ENCODE results near the gene RHBDL3. TPM values are rescaled to one million over a fixed set of nuclear protein-coding genes. Genes with fewer than 3 reads are reported as not detected.

RHBDL3 gene
- total RNA-seq, 4 donors from 2014 or later: 0.52 to 2.2 (median 1.5) TPM

DNA sequence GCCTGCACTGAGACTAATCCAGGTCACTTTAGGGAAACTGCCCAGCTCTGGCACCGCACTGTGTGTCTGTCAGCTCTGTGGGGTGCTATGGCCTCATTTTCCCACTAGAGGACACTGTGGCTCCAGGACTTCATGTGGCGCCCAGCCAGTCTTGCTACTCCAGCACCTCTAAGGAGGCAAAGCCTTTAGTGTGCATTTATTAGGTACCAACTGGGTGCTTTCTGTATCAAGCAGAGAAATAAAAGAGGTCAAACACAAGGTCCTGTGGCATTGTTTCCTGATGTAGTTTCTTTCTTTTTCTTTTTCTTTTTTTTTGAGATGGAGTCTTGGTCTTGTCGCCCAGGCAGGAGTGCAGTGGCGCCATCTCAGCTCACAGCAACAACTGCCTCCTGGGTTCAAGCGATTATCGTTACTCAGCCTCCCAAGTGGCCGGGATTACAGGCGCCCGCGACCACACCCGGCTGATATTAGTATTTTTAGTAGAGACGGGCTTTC is 12.5 kb upstream of the RHBDL3 start:
- no peak for TF ChIP-seq EP300 (IDR thresholded peaks at IDR 0.05)
- TF ChIP-seq POLR2AphosphoS5 (IDR thresholded peaks at IDR 0.05): peak; percentile 28
- TF ChIP-seq, protein P1, sequence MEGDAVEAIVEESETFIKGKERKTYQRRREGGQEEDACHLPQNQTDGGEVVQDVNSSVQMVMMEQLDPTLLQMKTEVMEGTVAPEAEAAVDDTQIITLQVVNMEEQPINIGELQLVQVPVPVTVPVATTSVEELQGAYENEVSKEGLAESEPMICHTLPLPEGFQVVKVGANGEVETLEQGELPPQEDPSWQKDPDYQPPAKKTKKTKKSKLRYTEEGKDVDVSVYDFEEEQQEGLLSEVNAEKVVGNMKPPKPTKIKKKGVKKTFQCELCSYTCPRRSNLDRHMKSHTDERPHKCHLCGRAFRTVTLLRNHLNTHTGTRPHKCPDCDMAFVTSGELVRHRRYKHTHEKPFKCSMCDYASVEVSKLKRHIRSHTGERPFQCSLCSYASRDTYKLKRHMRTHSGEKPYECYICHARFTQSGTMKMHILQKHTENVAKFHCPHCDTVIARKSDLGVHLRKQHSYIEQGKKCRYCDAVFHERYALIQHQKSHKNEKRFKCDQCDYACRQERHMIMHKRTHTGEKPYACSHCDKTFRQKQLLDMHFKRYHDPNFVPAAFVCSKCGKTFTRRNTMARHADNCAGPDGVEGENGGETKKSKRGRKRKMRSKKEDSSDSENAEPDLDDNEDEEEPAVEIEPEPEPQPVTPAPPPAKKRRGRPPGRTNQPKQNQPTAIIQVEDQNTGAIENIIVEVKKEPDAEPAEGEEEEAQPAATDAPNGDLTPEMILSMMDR (IDR thresholded peaks at IDR 0.05): peak; percentile 91 to 95 (median 92)
- H3K27me3 ChIP-seq: no peaks in the 10 kb centered on the region
- ATAC-seq: peak; percentile 86
- WGBS, 2 donors (ENCODE audit: low coverage in 1 of 2): 66% methylated on average over 12 of the region's 12 CpGs; no CpG with 5 or more reads in 1 of the 2 donors
- H3K4me3 ChIP-seq: no peak overlapping the region
- peaks cover 0 to 8% (median 0%) of the 10 kb centered on the region in 3 donors for H3K4me1 ChIP-seq
- no peak overlapping the region for H3K27ac ChIP-seq
- no peaks in the 10 kb centered on the region for H3K36me3 ChIP-seq
- no peaks in the 10 kb centered on the region for H3K9me3 ChIP-seq

DNA sequence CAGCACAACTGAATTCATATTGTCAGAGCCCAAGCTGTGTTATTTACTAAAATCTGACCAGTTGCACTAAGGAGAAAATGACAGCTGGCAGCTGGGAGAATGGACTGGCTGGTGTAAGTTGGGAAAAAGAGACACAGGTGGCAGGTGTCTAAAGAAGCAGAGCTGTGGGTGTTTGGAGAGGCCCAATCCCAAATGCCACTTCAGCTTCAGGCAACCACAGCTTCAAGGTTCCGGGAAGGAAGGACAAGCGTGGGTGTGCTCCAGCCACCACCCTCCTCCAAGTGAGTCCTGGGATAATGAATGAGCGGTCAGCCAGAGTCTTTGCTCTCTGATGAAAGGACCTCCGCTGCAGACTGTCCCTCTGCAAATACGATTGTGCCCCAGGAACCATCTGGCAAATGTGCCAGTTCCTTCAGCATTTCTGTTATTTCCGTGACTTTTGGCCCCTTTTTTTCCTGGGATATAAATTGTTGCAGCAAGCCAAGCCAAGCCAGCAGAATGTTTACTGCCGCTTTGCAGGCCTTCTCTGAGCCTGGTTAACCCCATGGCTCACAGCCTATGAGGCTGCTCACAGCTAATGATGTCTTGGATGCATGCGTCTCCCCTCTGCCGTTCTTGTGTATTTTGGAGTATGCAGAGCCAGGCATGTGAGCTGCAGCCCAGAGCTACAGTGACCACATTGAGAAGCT is 9.5 kb upstream of the RHBDL3 start:
- WGBS, 2 donors (ENCODE audit: low coverage in 1 of 2): 47 to 58% methylated on average over 5 to 9 of the region's 9 CpGs
- H3K27me3 ChIP-seq: no peaks in the 10 kb centered on the region
- no peak overlapping the region for H3K4me3 ChIP-seq
- no peak for TF ChIP-seq POLR2A (IDR thresholded peaks at IDR 0.05)
- TF ChIP-seq, protein P1 (IDR thresholded peaks at IDR 0.05): no peak
- TF ChIP-seq POLR2AphosphoS5 (IDR thresholded peaks at IDR 0.05): no peak
- TF ChIP-seq EP300 (IDR thresholded peaks at IDR 0.05): no peak
- peaks cover 0 to 8% (median 0%) of the 10 kb centered on the region in 3 donors for H3K4me1 ChIP-seq
- no peaks in the 10 kb centered on the region for H3K36me3 ChIP-seq
- no peaks in the 10 kb centered on the region for H3K9me3 ChIP-seq
- no peak for ATAC-seq
- H3K27ac ChIP-seq: no peak overlapping the region

DNA sequence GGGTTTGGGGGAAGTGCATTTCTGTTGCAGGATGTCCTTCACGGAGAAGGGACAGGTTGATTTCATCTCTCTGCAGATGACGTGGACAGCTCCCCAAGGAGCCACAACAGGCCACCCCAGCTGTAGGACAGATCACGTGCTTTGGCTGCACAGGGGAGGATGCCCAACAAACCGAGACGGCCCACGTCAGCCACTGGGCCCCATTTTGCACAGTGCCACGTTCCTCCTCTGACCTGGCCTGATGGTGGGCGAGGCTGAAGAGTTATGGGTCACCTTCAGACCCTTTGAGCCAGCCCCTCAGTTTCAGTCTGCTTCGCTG is 9.0 kb upstream of the RHBDL3 start:
- H3K27me3 ChIP-seq: no peaks in the 10 kb centered on the region
- WGBS, 2 donors (ENCODE audit: low coverage in 1 of 2): 80% methylated on average over 1 of the region's 9 CpGs; no CpG with 5 or more reads in 1 of the 2 donors
- H3K9me3 ChIP-seq: no peaks in the 10 kb centered on the region
- TF ChIP-seq EP300 (IDR thresholded peaks at IDR 0.05) (no peak), POLR2AphosphoS5 (IDR thresholded peaks at IDR 0.05) (no peak), POLR2A (IDR thresholded peaks at IDR 0.05) (no peak)
- TF ChIP-seq, protein P1 (IDR thresholded peaks at IDR 0.05): no peak
- no peaks in the 10 kb centered on the region for H3K36me3 ChIP-seq
- no peak overlapping the region for H3K4me3 ChIP-seq
- H3K27ac ChIP-seq: no peak overlapping the region
- H3K4me1 ChIP-seq: peaks cover 0 to 8% (median 0%) of the 10 kb centered on the region in 3 donors
- no peak for ATAC-seq

DNA sequence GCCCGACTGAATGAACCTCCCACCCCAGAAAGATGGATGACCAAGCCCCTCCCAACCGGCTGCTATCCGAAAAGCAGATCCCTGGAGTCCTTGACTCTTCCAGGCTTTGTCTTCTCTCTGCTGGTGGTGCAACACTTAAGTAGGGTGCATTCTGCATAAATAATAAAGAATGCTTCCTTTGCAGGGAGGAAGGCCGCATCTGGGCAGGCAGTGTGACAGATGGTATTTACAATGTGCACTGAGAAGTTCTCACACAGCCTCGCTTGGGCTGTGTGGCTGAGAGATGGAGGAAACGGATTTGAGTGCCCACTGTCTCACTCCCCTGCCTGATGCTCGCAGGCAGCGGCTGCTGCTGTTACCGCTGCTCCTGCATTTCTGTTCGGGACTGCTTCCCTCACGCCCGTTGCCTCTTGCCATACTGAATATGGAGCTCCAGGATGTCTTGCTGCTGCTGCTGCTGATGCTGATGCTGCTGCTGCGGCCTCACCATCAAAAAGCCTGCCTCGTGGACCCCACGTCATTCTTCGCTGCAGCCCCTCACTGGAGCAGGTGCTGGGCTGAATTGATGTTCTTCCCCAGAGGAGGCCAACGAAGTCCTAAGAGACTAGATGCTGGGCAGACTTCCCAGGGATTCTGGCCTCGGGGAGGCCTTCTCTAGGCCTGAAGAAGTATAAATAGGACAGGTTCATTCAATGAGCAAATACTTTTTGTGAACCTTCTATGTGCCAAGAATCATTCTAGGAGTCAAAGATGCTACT is 7.1 kb upstream of the RHBDL3 start:
- Histone ChIP-seq H3K27ac (no peak overlapping the region), H3K4me3 (no peak overlapping the region), H3K27me3 (no peaks in the 10 kb centered on the region), H3K4me1 (peaks cover 0 to 8% (median 0%) of the 10 kb centered on the region in 3 donors), H3K36me3 (no peaks in the 10 kb centered on the region), H3K9me3 (no peaks in the 10 kb centered on the region)
- TF ChIP-seq, protein P1 (IDR thresholded peaks at IDR 0.05): no peak
- TF ChIP-seq POLR2A (IDR thresholded peaks at IDR 0.05) (no peak), POLR2AphosphoS5 (IDR thresholded peaks at IDR 0.05) (no peak), EP300 (IDR thresholded peaks at IDR 0.05) (no peak)
- WGBS, 2 donors (ENCODE audit: low coverage in 1 of 2): 40 to 71% methylated on average over 1 to 13 of the region's 18 CpGs
- ATAC-seq: no peak
